C4-2B (cell line): ENCODE data around the gene CEBPZ.

Experiments used
- H3K27ac ChIP-seq: fragments of 450-650 bp; 2 replicates; pipeline ENCODE4 v1.5.1; 2017
- CTCF ChIP-seq: fragments of 450-650 bp; conservative IDR thresholded peaks from 2 replicates; pipeline ENCODE4 v1.5.1; 2017; ENCODE audit warnings: mild to moderate bottlenecking
- ZFX ChIP-seq: fragments of 450-650 bp; IDR thresholded peaks from 2 replicates; pipeline ENCODE4 v1.6.1; 2017

CEBPZ gene

GRCh38 chr2:37188570-37188969, 42.8 kb downstream of the CEBPZ start, which contains the start of gene SULT6B1:
TSS of gene SULT6B1 (minus strand) at chr2:37188670. CDS start at chr2:37188640, 30 bp downstream.
- no peak within 1 kb of the TSS for H3K27ac ChIP-seq
- TF ChIP-seq ZFX = no peak
- no peak for TF ChIP-seq CTCF

GRCh38 chr2:37181726-37182684, 49.4 kb downstream of the CEBPZ start:
- H3K27ac ChIP-seq = no peak overlapping the region
- TF ChIP-seq CTCF = no peak
- no peak for TF ChIP-seq ZFX

GRCh38 chr2:37180640-37181039, 50.8 kb downstream of the CEBPZ start:
- no peak for TF ChIP-seq CTCF
- no peak for TF ChIP-seq ZFX
- no peak overlapping the region for H3K27ac ChIP-seq

- TF ChIP-seq CTCF = no peak
- TF ChIP-seq ZFX = no peak
- H3K27ac ChIP-seq = no peak overlapping the region
These were observed 51.3 kb downstream of the CEBPZ start for GRCh38 chr2:37180006-37180639.

GRCh38 chr2:37173741-37174140, 57.7 kb downstream of the CEBPZ start:
- TF ChIP-seq CTCF = no peak
- no peak for TF ChIP-seq ZFX
- H3K27ac ChIP-seq = no peak overlapping the region

GRCh38 chr2:37171624-37171950, 59.8 kb downstream of the CEBPZ start:
- TF ChIP-seq ZFX (no peak), CTCF (no peak)
- H3K27ac ChIP-seq = no peak overlapping the region

- TF ChIP-seq CTCF (peak; percentile 86), ZFX (no peak)
- H3K27ac ChIP-seq = no peak overlapping the region
These were observed 63.0 kb downstream of the CEBPZ start for GRCh38 chr2:37168217-37168981.
